ENCODE data around the gene FOSL2. TPM values are rescaled to one million over a fixed set of nuclear protein-coding genes. Genes with fewer than 3 reads are reported as not detected.
A peak's percentile ranks its signal among the peaks of the same experiment; 100 is the strongest.

The FOSL2 gene
- total RNA-seq, 1 donor from 2014 or later: 82.6 TPM

- Mint-ChIP-seq H3K27me3 (ENCODE audit: unreplicated experiment) (no peaks in the 10 kb centered on the region), H3K27ac (ENCODE audit: unreplicated experiment) (peak overlapping the region; percentile 79), H3K36me3 (ENCODE audit: unreplicated experiment) (no peaks in the 10 kb centered on the region), H3K4me1 (ENCODE audit: unreplicated experiment) (peaks cover 56% of the 10 kb centered on the region), H3K9me3 (ENCODE audit: unreplicated experiment) (no peaks in the 10 kb centered on the region), H3K4me3 (ENCODE audit: unreplicated experiment) (no peak overlapping the region)
- DNase-seq (ENCODE audit: extremely low spot score, unreplicated experiment): no peak
- no peak for TF ChIP-seq CTCF (IDR thresholded peaks at IDR 0.05)
Observed at GRCh38 chr2:28360058-28360717, 32.5 kb upstream of the FOSL2 start.

DNA sequence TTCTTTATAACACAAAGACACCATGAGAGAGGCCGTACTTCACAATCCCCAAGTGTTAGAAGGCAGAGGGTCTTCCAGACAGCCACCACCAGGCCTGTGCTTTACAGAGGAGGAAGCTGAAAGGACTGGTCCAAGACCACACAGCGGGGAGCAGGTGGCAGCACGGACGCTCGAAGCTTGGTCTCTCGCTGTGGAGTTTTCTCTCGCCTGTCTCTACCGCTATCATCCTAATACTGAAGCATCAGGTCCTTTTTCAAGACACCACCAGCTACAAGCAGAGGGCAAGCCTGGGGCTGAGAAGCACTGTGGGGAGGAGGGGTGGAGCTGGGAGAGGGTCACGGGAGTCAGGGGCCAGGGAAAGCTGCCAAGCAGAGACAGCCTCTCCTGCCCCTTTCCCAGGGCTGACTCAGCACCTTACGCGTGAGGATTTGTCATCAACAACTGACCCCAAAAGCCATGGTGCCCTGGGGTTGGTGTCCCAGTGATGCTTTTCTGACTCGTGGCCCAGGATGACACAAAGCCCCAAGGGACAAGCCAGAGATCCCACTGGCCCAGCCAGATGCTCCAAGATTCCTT is 31.9 kb upstream of the FOSL2 start:
- no peak overlapping the region for H3K4me3 Mint-ChIP-seq (ENCODE audit: unreplicated experiment)
- DNase-seq (ENCODE audit: extremely low spot score, unreplicated experiment): no peak
- H3K27me3 Mint-ChIP-seq (ENCODE audit: unreplicated experiment): no peaks in the 10 kb centered on the region
- H3K36me3 Mint-ChIP-seq (ENCODE audit: unreplicated experiment): no peaks in the 10 kb centered on the region
- H3K4me1 Mint-ChIP-seq (ENCODE audit: unreplicated experiment): peaks cover 52% of the 10 kb centered on the region
- H3K9me3 Mint-ChIP-seq (ENCODE audit: unreplicated experiment): no peaks in the 10 kb centered on the region
- H3K27ac Mint-ChIP-seq (ENCODE audit: unreplicated experiment): peak overlapping the region; percentile 79
- TF ChIP-seq CTCF (IDR thresholded peaks at IDR 0.05): no peak

DNA sequence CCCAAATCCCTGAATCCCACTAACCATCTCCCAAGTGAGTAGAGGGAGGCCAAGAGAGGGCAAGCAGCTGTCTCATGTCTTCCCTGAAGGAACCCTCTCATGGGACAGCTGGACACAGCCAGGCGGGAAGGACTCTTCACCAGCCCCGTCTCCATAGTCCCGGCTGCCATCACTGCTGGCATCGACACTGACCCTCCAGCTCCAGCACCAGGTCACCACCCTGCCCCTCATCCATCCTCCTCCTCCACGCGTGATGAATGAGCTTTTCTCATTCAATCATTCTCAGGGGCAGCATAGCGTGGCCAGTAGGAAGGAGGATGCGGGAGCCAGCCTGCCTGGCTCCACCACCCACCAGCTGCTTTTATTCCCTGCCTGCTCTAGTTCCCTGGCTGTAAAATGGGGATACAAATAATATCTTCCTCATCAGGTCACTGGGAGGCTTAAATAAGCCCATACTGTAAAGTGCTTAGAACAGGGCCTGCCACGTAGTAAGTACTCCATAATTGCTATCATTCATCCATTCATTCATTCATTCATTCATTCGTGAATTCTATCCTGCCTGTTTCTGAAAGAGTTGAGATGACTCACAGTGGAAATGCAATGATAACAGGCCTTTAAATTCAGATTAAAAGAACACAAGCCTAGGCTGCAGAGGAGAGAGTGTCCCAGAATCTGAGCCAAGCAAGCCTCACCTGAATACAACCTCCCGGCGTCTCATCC is 30.5 kb upstream of the FOSL2 start:
- Mint-ChIP-seq H3K4me1 (ENCODE audit: unreplicated experiment) (peaks cover 46% of the 10 kb centered on the region), H3K27ac (ENCODE audit: unreplicated experiment) (peak overlapping the region; percentile 66), H3K9me3 (ENCODE audit: unreplicated experiment) (no peaks in the 10 kb centered on the region), H3K36me3 (ENCODE audit: unreplicated experiment) (no peaks in the 10 kb centered on the region), H3K27me3 (ENCODE audit: unreplicated experiment) (no peaks in the 10 kb centered on the region), H3K4me3 (ENCODE audit: unreplicated experiment) (no peak overlapping the region)
- TF ChIP-seq CTCF (IDR thresholded peaks at IDR 0.05): no peak
- DNase-seq (ENCODE audit: extremely low spot score, unreplicated experiment): no peak

GRCh38 chr2:28362991-28363521 is 29.6 kb upstream of the FOSL2 start:
- TF ChIP-seq CTCF (IDR thresholded peaks at IDR 0.05): no peak
- Mint-ChIP-seq H3K27me3 (ENCODE audit: unreplicated experiment) (no peaks in the 10 kb centered on the region), H3K9me3 (ENCODE audit: unreplicated experiment) (no peaks in the 10 kb centered on the region), H3K4me1 (ENCODE audit: unreplicated experiment) (peaks cover 45% of the 10 kb centered on the region), H3K27ac (ENCODE audit: unreplicated experiment) (no peak overlapping the region), H3K36me3 (ENCODE audit: unreplicated experiment) (no peaks in the 10 kb centered on the region), H3K4me3 (ENCODE audit: unreplicated experiment) (no peak overlapping the region)
- no peak for DNase-seq (ENCODE audit: extremely low spot score, unreplicated experiment)

All from osteocyte (in vitro differentiated cells).